ENCODE measurements around the gene ATXN7.
A peak's percentile ranks its signal among the peaks of the same experiment; 100 is the strongest.

The ATXN7 gene

DNA sequence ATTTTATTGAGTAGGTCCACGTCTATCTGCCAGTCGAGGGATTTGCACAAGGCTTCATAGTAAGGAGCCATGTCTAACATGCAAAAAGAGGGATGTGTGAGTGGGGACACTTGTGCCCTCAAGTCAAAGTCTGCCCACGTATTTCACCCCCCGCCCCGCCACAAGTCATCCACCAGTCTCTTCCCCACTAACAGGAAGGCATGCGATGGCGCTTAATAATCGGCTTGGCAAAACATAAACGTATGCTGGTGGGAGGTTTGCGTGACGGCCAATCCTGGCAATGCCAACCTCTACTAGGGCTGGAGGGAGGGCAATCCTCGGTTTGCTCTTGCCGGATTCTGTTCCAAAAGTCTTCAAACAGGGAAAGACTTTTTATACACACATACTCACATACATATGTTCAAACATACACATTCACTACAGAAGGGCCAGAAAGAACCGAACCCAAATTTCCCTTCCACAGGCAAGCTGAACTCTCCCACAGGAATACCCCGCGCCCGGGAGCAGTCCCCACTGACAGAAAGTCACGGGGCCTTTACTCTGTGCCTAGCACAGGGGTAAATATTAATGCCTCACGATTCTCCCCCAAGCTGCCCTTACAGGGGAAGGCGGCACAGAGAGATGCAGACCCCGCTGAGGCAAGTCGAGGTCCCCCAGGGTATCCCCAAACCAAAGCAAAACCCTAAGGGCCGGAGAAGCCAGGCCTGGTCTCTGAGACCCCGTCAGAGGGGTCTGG, 159.0 kb downstream of the ATXN7 start:
- no peak for DNase-seq

DNA sequence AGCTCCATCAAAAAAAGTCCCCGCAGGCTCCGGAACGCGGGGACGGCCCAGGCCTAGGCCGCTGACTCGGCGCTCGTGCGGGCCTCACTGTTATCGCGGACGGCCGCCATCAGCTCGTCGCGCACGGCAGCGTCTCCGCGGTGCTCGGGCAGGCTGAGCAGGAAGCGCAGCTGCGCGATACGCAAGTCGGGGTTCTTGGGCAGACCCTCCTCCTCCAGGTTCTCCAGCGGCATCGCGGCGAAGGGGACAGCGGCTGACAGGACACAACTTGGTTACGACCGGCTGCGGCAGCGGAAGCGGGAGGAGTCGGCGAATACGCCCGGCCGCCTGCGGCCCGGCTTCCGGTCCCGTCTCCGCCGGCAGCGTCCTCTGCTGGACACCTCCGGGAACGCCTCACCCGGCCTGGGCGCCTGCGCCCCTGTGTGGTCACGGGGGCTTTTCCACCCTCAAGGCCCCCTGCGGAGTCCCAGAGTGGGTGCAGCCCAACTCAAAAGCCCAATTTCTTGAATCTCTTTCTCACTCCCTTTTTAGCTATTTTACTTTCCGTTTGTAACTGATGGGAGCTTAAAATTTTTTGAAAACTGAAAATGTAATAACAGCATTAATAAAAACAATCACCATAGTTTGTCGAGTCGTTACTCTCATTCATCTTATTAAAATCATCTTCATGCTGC, 159.7 kb downstream of the ATXN7 start, which contains the start of gene PSMD6:
PSMD6 (minus strand) TSS at position 308 of the 674 bp plus-strand sequence; CDS start at position 233, 75 bp downstream.
- peak; percentile 82 to 85 for DNase-seq

DNA sequence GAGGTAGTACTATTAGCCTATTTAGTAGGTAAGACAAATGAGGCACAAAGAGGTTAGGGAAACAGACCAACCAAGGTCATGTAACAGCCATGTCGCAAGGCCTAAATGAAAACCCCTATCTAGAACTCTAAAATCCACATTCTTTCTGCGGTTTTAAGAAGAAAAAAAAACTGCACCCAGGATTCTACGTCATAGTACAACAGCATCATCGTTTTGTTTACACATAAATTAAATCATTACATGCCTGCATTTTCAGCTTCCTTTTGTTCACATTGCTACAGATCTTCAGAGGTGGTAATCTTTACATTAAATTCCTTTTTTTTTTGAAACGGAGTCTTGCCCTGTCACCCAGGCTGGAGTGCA, 160.2 kb downstream of the ATXN7 start:
- no peak for DNase-seq

DNA sequence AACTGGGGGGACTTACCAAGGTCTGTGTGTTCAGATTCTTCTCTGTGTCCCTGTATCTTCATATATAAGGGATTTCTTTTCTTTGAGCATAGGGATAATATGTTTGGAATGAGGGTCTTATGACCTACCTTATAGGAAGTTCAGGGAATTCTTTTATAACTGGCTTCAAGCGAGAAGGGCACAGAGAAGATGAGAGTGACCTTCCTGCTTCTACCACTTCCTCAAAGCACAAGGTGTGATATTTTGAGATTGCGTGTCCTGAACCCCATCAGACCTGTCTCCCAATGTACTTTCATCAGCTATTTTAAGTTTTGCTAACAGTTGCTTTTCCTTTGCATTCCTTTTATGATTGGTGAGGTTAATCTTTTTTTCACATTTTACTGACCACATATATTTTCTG, 162.7 kb downstream of the ATXN7 start:
- no peak for DNase-seq

DNA sequence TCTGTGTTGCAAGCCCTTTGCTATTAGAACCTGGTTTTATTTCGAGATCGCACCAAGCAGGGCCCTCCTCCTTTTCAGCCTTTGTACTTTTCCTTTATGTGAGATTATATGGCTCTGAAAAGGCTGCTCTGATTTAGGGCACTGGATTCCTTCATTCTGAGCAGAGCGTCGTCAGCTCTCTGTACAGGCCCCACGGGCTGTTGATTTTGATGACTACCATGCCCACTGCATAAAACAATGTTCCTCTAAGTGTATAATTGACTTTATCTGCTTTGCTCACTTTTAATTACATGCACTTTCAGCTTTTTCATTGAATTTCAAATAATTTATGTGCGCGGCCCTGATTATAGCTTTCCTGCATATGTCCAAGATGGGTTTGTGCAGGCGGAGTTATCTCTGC, 164.0 kb downstream of the ATXN7 start:
- no peak for DNase-seq

DNA sequence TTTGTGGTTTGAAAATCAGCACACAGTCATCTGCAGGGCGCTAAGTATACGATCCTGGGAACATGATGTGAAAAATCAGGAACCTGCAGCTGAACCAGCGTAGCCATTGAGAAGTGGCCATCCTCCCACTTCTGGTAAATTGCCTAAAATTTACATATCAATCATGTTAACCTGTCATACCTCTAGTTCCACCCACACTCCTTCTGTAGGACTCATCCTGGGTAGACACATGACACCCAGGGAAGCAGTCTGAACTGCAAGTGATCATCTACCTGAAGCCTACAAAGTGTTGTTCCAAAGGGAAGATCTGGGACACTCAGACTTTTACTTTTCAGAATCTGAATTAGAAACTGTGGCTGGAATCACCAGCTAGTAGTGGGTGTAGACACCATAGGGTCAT, 165.1 kb downstream of the ATXN7 start:
- no peak for DNase-seq

DNA sequence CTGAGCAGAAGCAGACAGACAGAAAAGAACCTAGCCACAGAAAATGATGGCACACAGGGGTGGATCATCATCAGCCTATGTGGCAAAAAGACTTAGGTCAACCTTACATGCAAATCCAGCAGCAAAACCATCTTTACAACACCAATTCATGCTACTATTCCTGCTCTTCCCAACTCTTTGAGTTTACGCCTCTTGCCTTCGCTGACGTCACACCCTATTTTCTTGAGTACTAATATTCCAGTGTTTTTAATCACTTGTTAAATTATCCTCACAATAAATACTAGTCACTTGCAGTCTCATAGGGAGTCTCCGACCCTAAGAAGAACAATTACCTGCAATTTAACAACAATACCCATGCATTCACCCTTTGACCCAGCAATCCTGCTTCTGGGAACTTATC, 165.6 kb downstream of the ATXN7 start:
- DNase-seq: no peak

DNA sequence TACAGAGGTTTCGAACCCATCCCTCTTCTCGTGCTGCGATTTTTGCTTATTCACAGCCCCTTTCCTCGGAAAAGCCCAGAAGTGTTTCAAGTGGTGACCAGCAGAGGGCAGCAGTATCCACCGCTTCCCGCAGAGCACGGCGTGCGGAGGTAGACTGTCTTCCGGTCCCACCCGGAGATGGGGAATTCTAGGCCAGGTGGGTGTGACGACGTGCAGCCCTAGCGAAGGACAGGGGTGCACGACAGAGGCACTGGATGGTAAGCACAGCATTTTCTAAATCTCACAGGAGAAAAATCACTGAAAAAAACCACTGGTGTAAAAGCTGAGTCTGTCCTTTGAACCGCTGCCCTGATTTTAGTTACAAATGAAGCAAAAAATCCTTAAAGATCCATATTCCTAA, 167.1 kb downstream of the ATXN7 start:
- peak; percentile 53 to 62 for DNase-seq

DNA sequence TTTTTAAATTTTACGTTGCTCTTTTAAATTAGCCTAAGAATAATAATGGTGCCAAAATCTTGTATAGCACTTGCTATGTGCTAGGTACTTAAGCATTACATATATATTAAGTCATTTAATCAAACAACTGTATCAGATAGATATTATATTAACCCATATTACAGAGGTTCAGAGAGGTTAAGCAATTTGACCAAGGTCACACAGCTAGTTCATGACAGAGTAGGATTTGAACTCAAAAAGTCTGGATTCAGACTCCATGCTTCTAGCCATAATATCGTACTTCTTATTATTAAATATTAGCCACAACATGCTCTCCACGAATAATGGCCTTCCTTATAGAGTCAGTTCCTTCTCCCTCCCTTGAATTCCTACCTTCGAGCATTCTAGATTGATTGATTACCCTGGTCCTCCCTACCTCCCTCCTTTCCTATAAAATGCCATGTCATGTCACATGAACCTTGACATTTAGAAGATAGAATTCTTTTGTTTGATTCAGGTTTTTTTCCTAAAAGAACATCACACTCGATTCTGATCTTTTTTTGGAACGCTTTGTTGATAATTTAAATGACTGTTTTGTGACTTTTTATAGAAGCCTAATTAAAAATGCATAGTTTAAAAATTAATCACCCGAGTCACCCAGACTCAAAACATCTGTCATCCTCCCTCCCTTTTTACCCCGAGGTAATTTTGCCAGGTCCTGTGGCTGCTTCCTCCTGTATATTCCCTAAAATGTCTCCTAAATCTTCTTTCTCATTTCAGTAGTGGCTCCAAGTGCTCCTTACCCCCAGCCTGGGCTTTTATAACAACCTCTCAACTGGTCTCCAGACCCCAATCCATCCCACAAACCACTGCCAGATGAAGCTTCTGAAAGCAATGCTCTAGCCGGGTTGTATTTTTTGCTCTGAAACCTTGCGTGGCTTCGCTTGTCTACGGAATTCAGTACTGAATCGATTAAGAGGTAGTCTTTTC, 168.2 kb downstream of the ATXN7 start:
- DNase-seq: no peak

DNA sequence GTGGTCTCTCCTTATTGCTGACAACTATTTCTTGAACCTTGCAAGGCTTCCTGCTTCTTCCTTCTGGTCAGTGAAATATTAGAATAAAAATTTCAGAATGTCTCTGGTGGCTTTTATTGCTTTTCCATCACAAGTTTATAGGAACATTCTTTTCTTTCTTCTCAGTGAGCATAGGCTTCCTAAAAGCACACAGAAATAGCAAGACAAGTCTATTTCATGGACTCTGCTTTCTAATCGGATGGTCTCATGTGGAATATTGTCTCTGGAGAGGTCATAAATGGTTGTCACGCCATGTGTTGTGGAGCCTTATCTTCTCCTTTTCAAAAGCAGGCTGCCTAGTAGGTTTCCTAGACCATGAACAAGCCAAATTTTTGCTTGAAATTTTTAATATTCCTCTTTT, 169.4 kb downstream of the ATXN7 start:
- DNase-seq: no peak

DNA sequence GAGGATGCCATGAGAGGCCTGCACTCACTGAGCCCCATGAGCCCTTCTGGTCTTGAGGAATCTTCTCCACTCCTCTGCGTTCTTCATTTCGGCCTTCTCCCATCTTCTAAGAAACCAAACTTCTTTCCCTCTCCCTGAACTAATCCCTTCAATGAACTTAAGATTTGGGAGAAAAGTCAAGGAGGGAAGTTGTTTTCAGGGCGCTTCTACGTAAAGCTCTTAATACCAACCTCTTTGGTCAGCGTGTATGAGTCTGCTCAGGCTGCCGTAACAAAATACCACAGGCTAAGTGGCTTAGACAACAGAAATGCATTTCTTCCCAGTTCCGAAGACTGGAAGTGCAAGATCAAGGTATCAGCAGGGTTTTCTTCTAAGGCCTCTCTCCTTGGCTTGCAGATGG, 173.4 kb downstream of the ATXN7 start:
- no peak for DNase-seq

DNA sequence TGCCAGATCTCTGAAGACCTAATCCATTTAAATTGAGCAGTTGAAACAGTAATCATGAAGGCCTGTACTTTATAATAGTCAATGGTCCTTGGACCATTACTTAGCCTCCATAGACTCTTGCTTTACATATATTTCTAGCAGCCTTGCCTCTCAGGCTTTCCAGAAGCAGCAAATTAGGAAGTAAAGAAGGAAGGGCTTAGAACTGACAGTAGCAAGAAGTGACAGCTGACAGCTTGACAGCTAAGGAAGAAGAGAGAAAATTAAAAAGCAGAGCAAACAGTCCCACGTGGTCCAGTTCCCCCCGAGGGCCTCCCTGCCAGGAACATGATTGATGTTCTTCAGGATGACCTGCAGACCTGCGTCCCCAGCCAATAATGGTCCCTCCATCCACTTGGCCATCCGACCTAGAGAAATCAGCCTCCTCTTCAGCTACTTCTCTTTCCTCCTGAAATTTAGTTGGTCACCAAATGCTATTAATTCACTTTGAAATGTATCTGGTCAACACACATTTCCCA, 174.6 kb downstream of the ATXN7 start:
- DNase-seq: no peak

DNA sequence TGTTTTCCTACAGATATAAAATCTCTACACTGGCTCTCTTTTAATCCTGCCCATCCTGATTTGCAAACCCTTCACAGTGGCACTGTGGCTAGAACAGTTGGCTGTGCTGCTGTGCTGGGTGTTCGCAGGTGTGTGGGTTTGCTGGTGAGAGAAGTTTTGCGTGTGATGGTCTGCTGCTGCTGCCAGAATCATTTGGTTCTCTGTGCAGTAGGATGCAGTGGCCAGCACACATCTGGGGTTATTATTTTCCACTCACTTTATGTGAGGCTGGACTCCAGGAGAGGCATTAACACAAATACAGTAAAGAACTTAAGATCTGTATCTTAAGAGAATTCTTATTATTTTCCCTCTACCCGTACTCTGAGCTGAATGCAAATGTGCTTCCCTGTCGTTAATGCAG, 175.7 kb downstream of the ATXN7 start:
- DNase-seq: no peak

DNA sequence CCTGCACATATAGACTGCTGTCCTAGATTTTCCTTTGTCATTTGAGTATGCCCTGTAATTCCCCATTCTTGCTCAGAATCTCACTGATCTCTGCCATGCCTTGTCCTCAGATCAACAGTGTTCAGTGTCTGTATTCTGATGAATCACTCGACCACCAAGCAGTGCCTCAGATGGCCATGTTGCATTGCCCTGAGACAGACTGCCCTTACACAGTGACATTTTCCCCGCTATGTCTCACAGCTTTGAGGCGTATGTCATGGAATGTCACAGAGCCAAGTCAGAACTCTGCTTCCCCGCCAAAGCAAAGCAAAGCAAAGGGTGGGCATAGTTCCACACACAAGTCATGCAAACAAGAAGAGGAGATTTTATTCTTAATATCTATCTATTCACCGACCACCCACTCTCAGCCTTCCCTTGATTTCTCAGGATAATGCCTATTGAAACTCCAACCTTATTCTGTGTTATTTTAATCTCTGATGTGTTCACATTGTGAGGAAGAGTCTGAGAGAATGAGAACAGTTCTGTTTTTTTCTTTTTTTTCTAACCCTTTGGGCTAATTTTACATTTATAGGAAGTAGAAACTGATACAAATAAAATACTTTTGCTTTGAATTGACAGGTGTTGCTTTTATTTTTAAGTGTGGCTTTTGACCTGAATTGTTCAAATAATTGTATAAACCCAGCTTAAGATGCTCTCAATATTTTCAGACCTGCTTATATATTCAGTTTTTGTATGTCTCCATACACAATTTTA, 176.5 kb downstream of the ATXN7 start:
- no peak for DNase-seq

DNA sequence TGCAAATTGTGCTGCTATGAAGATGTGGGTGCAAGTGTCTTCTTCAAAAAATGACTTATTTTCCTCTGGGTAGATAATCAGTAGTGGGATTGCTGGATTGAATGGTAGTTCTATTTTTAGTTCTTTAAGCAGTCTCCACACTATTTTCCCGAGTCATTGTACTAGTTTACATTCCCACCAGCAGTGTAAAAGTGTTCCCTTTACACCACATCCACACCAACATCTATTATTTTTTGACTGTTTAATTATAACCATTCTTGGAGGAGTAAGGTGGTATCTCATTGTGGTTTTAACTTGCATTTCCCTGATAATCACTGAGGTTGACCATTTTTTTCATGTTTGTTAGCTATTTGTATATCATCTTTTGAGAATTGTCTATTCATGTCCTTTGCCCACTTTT, 179.3 kb downstream of the ATXN7 start:
- DNase-seq: no peak

DNA sequence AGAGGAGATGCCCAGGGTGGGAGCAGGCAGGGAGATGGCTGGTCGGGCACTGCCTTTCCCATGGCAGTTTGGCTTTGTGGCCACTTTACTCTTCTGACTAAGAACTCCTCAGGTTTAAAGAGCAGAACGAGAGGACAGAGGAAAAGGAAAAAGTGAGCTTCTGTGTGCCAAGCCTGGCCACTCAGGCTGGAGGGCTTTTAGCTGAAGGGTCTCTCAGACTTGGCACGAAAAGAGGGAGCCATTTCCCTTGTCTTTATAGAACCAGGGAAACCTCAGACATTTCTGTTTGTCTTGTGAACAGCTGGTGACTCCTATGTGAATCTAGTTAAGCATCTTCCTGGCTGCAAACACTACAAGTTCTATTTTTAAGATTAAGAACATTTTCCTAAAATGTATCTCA, 182.9 kb downstream of the ATXN7 start:
- DNase-seq: no peak

DNA sequence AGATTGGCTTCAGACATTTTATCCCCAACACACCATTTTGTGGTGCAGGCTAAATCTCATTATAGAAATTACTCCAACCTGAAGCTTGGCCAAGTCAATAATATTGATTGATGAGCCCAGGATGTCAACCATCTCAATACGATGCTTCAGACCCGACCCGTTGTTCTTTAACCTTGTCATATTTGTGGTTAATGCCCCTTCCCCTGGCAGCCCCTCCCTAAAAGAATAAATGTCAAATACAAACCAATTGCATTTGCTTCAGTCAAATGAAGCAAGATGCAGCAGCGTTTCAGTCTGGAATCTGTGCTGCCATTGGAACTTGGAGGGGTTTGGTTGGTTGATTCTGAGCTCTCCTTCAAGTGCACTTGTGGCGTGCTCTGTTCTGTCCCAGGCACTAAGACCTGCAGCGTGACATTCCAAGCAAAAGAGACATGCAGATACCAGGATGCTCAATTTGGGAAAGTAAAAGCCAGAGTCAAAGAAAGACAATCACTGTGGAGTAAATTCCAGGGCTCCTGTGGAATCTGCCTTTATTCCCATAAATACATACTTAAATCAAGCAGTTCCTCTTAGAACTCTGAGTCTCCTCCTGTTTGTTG, 183.4 kb downstream of the ATXN7 start:
- no peak for DNase-seq

DNA sequence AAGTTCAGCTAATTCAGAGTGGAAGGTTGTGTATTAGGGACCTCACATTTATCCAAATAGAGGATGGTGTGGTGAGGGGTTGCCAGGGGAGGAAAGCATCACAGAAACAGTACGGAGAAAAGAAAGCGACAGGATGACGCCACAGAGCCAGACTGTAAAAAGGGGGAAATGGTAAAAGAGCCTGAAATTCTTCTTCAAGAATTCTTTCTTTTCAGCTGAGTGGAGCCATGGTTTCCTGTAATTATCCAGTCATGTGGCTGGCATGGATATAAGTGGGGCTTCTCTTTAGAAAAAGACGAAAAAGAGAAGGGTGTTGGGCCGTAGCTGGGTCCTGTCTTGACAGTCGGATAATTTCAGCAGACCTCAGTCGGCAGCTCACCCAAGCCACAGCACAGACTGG, 184.1 kb downstream of the ATXN7 start:
- no peak for DNase-seq

DNA sequence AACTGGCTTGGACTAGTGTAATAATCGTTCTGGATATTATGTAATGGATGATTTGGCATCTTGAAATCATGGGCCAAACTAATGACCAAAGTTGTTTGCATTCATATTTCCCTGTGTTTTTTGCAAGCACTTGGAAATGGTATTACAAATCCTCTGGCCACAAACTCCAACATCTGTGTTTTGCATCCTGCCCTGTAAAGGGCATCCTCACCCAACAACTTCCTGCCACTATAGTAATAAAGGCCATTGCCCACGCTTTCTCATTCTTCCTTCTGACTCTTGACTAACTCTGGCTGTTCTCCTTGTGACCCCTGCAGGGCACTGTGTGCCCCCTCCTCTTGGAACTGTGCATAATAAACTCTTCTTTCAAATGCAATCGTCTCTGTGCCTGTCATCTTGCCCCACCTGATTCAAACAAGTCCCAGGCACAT, 185.0 kb downstream of the ATXN7 start:
- DNase-seq: no peak

DNA sequence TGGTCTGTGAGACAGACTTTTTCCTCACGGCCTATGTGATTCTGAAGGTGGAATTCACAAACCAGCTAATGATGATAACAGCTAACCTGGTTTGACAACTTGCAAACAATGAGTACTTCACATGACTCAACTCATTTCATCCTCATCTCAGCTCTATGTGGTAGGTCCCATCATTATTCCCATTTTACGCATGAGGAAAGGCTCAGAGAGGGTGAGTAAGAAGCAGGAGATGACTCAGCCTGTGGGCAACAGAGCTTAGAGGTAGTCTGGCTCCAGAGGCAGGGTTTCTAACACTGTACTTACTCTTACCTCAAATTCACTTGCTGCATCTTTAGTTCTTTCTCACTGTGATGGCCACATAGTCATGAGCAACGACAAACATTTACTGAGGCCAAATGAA, 185.5 kb downstream of the ATXN7 start:
- DNase-seq: no peak

DNA sequence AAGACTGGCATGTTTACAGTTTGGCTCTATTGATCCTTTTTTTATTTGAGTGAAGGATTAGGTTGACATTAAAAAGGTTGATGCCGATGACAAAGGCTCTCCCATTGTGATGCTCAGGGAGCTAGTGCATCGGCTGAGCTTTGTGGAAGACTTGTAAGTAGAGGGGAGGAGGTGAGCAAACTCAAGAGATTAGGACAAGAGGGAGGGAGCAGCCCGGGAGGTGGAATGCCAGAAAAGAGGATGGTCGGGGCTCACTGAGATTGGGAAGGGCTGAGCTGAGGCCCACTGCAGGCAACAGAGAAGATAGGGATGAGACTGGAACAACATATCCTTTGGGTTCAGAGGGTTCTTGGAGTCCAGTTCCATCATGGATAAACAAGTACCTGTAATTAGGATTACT, 186.2 kb downstream of the ATXN7 start:
- no peak for DNase-seq

All from hippocampal formation (tissue), 2 donors.